Measurements from ENCODE around the gene FAM185A.
A peak's percentile ranks its signal among the peaks of the same experiment; 100 is the strongest.
"Not testable (repeated sequence)": the region's sequence is repeated elsewhere in the genome, so short reads cannot be mapped to it uniquely, and the experiment has no call there.

The FAM185A gene

GRCh38 chr7:102748605-102749444 lies at the start of gene FAM185A:
Gene FAM185A (plus strand): TSS chr7:102748999. CDS start chr7:102749208, 209 bp downstream.
- peak; percentile 99 for DNase-seq

GRCh38 chr7:102713011-102713690 lies 35.6 kb upstream of the FAM185A start:
- peak; percentile 80 for DNase-seq

DNA sequence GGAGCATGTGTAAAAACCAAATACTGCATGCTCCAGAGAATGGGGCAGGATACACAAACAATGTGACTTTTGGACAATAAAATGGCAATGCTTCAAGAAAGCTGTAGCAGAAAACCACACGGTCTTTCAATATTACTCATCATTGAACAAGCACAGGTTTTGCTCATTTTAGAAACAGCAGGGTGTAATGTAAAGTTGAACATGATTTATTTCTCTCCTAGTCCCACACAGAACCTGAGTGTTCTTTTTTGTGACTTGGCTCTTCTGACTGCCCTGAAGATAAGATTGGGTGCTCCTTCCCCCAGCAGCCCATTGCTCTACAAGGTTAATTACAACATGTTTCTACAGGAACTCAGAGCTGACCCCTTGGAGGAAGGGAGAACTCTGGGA lies 35.1 kb upstream of the FAM185A start:
- DNase-seq, result not testable (repeated sequence)

GRCh38 chr7:102714774-102715522 lies 33.9 kb upstream of the FAM185A start:
- not testable (repeated sequence) for DNase-seq

GRCh38 chr7:102715718-102716117 lies 33.1 kb upstream of the FAM185A start:
- DNase-seq, result peak; percentile 2

GRCh38 chr7:102718491-102718890 lies 30.3 kb upstream of the FAM185A start:
- DNase-seq, result peak; percentile 41

- DNase-seq, result not testable (repeated sequence)
Observed at GRCh38 chr7:102726170-102726569, 22.6 kb upstream of the FAM185A start.

DNA sequence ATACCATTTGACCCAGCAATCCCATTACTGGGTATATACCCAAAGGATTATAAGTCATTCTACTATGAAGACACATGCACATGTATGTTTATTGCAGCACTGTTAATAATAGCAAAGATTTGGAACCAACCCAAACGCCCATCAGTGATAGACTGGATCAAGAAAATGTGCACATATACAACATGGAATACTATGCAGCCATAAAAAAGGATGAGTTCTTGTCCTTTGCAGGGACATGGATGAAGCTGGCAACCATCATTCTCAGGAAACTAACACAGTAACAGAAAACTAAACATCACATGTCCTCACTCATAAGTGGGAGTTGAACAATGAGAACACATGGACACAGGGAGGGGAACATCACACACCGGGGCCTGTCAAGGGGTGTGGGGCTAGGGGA lies 19.1 kb upstream of the FAM185A start:
- not testable (repeated sequence) for DNase-seq

- DNase-seq, result not testable (repeated sequence)
Observed at GRCh38 chr7:102730431-102730830, 18.4 kb upstream of the FAM185A start.

GRCh38 chr7:102742002-102742771 lies 6.6 kb upstream of the FAM185A start:
- peak; percentile 44 for DNase-seq

DNA sequence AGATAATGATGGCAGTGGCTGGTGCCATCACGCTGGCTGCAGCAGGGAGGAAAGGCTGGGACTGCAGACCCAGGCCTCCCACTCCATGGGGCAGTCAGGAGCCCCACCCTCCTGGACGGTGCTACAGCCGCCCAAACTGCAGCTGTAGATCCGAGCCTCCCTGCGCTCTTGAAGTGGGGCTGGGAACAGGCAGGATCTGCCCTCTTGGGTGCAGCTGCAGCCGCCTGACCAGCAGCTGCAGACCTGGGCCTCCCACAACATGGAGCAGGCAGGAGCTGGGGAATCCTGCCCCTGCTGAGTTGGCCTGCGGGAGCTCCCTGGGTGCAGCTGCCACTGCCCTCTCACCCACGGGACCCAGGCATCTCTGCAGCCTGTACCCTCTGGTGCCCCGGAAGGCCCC lies 4.9 kb upstream of the FAM185A start:
- not testable (repeated sequence) for DNase-seq

GRCh38 chr7:102745494-102746288 lies 3.1 kb upstream of the FAM185A start:
- DNase-seq, result peak; percentile 28

DNA sequence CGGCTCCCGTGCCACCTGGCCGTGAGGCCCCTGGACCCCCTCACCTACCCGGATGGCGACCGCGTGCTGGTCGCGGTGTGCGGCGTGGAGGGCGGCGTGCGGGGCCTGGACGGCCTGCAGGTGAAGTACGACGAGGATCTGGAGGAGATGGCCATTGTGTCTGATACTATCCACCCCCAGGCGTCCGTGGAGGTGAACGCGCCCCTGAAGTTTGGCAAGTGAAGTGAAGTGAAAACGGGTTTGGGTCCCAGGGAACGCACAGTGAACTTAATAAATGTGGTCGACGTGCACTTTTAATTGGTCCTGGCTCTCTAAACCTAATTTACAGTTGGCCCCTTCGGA lies 617 bp downstream of the FAM185A start:
- not testable (repeated sequence) for DNase-seq

- DNase-seq, result peak; percentile 18
Observed at GRCh38 chr7:102758227-102758626, 9.4 kb downstream of the FAM185A start.

DNA sequence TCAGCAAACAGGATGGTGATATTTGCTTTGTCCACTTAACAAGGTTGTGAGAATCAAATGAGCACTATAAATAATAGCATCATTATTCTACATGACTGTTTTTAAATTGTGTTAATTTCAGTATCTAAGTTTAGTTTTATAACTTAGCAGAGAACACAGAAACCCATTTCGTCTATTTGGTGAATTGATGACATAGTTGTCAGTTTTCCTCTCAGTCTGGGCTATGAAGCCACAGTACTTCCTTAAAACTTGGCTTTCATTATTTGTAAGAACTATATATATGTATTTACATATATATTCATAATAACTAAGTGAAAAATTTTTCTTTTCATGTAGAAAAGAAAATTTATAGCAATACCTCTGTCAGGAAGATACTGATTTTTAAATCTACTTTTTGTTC lies 11.1 kb downstream of the FAM185A start:
- DNase-seq, result peak; percentile 60

DNA sequence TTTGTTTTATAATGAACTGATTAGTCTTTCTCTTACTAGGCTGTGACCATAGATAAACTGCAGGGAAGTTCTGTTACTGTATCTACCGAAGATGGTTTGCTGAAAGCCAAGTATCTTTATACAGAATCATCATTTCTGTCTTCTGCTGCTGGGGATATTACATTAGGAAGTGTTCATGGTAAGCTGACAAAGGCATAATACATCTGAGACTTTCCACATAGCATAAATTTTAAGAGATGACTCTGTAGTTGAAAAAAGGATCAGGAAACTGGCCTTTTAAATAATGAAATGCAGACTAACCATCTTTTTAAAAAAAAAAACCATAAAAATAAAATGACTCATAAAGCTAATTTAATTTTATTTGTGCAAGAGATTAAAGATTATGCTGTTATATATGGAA lies 12.4 kb downstream of the FAM185A start:
- DNase-seq, result not testable (repeated sequence)

DNA sequence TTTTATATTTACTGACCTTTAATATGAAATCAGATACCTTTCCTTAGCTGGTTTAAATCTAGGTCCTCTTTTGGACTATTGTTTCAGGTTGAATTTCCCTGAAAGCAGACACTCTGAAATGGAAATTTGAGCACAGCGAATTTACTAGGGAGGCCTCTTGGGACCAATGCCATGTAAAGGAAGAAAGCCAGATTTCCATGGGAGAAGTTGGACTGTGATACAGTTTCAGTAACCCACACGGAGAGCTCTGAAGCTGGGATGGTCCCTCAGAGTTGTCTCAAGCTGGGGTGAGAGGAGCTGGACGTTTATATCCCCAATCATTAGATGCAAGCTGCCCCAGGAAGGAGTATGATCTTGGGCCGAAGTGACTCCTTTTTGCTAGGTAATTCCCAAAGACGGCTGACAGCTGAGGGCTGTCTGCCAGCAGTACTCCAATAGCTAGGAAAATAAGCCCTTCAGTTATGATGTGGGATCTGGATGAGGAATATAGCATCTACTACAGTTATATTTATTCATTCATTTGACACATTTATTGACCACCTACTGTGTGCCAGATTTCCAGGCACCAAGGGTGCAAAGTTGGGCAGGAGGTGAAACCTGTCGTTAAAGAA lies 14.6 kb downstream of the FAM185A start:
- DNase-seq, result not testable (repeated sequence)

- DNase-seq, result not testable (repeated sequence)
Observed at GRCh38 chr7:102769657-102770192, 20.9 kb downstream of the FAM185A start.

DNA sequence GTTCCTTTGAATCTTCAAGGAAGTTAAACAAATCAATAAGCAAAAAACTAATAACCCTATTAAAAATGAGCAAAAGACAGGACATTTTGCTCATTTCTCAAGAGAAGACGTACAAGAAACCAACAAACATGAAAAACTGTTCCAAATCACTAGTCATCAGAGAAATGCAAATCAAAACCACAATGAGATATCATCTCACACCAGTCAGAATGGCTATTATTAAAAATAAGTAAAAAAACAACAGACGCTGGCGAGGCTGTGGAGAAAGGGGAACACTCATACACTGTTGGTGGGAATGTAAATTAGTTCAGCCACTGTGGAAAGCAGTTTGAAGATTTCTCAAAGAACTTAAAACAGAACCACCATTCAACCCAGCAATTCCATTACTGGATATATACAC lies 21.7 kb downstream of the FAM185A start:
- not testable (repeated sequence) for DNase-seq

GRCh38 chr7:102776217-102776616 lies 27.4 kb downstream of the FAM185A start:
- DNase-seq, result not testable (repeated sequence)

DNA sequence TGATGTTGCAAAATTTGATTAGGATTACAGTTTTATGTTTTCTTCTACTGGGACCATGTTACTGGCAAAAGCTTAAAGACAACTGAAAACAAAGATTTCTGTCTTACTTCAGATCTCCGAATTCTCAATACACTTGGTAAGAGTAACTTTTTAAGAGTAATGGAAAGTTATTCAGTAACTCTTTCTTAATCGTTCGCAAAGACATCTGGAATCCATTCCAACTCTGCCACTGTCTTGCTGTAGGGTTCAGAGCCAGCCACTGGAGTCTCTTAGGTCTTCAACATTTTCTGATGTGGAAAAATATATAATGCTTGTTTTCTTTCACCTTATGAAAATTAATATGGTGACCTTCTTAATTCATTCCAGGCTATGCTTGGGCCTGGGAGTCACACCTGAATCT lies 29.9 kb downstream of the FAM185A start:
- DNase-seq, result not testable (repeated sequence)
